H1 (cell line): Measurements from ENCODE around the gene BRMS1. TPM values are rescaled to one million over a fixed set of nuclear protein-coding genes. Genes with fewer than 3 reads are reported as not detected.

Experiments used
- CHD7 ChIP-seq: fragments of 300-600 bp; sonication (generic); IDR thresholded peaks from 2 replicates; pipeline ENCODE4 v1.7.1; 2012; ENCODE audit warnings: low read length, moderate library complexity, mild to moderate bottlenecking, inconsistent platforms; ENCODE audit not compliant: insufficient replicate concordance
- EGR1 ChIP-seq: IDR thresholded peaks from 2 replicates; pipeline ENCODE4 v1.6.1; 2011; ENCODE audit warnings: low read depth, low read length, borderline replicate concordance
- GABPA ChIP-seq: IDR thresholded peaks from 2 replicates; pipeline ENCODE4 v1.6.1; 2011; ENCODE audit warnings: mild to moderate bottlenecking, low read length, moderate library complexity, borderline replicate concordance; ENCODE audit not compliant: insufficient read depth
- KDM1A ChIP-seq: fragments of 200-600, 300-600 bp; sonication (generic); IDR thresholded peaks from 2 replicates; pipeline ENCODE4 v1.7.1; 2016; ENCODE audit warnings: mild to moderate bottlenecking, low read length, borderline replicate concordance
- MAX ChIP-seq: IDR thresholded peaks from 2 replicates; pipeline ENCODE4 v1.6.1; 2012; ENCODE audit warnings: inconsistent platforms
- NRF1 ChIP-seq: IDR thresholded peaks from 2 replicates; pipeline ENCODE4 v1.6.1; 2011; ENCODE audit warnings: mild to moderate bottlenecking, low read depth, low read length, improper control_type of control experiment
- RAD21 ChIP-seq, 2 experiments: IDR thresholded peaks in 1 of 2; conservative IDR thresholded peaks in 1 of 2; 2 replicates each; pipeline ENCODE4 v1.6.1; 2011; ENCODE audit warnings: low read depth in 2 of 2, low read length in 2 of 2, improper control_type of control experiment in 1 of 2, inconsistent platforms in 1 of 2, mild to moderate bottlenecking in 1 of 2, moderate library complexity in 1 of 2
- RBBP5 ChIP-seq: IDR thresholded peaks from 2 replicates; pipeline ENCODE4 v1.7.1; 2012; ENCODE audit warnings: low read depth, mild to moderate bottlenecking, inconsistent platforms, low read length, moderate library complexity, borderline replicate concordance
- SP1 ChIP-seq: IDR thresholded peaks from 2 replicates; pipeline ENCODE4 v1.6.1; 2011; ENCODE audit warnings: low read depth, low read length
- SP2 ChIP-seq: IDR thresholded peaks from 2 replicates; pipeline ENCODE4 v1.6.1; 2012; ENCODE audit warnings: mild to moderate bottlenecking, low read length, inconsistent platforms
- polyA plus RNA-seq, 7 experiments: library from polyadenylated mRNA; depleted of rRNA in 3 of 7; stranded (reverse) in 5 of 7; unstranded in 2 of 7; fragments of >200 nt in 5 of 7; fragments of 200-250 nt in 2 of 7; gene quantifications; 1 replicate in 5 of 7; 2 replicates in 1 of 7; 4 replicates in 1 of 7; pipeline versions ENCODE4 v1.2.1 to v1.2.3, GENCODE V29; 2011 to 2013; ENCODE audit warnings: missing spikeins in 2 of 7, mixed read lengths in 2 of 7
- total RNA-seq: library from RNA; stranded (reverse); fragmentation: NEBNext Ultra II Directional; extraction: Animal tissue kit (Norgen Biotek cat#: 25700); gene quantifications from 2 replicates; pipeline ENCODE4 v1.2.1, GENCODE V29; 2021

The BRMS1 gene
- total and polyA plus RNA-seq, 2 of the 8 experiments (the other 6 are each of a cell fraction or from before 2014, with no cell fraction given) = 39.2 to 46.1 TPM

- no peak for TF ChIP-seq RBBP5
- no peak for TF ChIP-seq CHD7
- TF ChIP-seq RAD21 (IDR thresholded peaks at IDR 0.05 in 1 of 2, conservative IDR thresholded peaks at IDR 0.05 in 1 of 2; ENCODE audit: low read depth in 2 of 2, low read length in 2 of 2) = no peak
- TF ChIP-seq SP2 = no peak
- no peak for TF ChIP-seq EGR1
- TF ChIP-seq NRF1 = no peak
- no peak for TF ChIP-seq SP1
- no peak for TF ChIP-seq MAX
- TF ChIP-seq GABPA = no peak
- no peak for TF ChIP-seq KDM1A
Measured at GRCh38 chr11:66311470-66311964, 33.4 kb downstream of the BRMS1 start (continued).
